COLO829 (cell line): ENCODE data around the gene FGF11.

Source experiments
- DNase-seq: peaks from one replicate; pipeline ENCODE4 v3.0.0; 2012; ENCODE audit warnings: low spot score

The FGF11 gene

GRCh38 chr17:7439462-7440112 is at the start of gene FGF11:
Gene FGF11 (plus strand): TSS chr17:7439512. CDS start chr17:7439621, 109 bp downstream.
- no peak for DNase-seq

- DNase-seq, result no peak
Measured at GRCh38 chr17:7389924-7390910, 49.1 kb upstream of the FGF11 start.

- DNase-seq, result no peak
Measured at GRCh38 chr17:7391307-7391706, 48.0 kb upstream of the FGF11 start.

GRCh38 chr17:7392696-7393612 is 46.4 kb upstream of the FGF11 start:
- DNase-seq, result no peak

- DNase-seq, result no peak
Measured at GRCh38 chr17:7393613-7394451, 45.5 kb upstream of the FGF11 start.

GRCh38 chr17:7394452-7395191 is 44.7 kb upstream of the FGF11 start, which contains the start of gene PLSCR3:
Gene PLSCR3 (minus strand): TSS chr17:7394525. CDS start chr17:7394110, 415 bp downstream.
- peak; percentile 79 for DNase-seq

- DNase-seq, result no peak
Measured at GRCh38 chr17:7396147-7396546, 43.2 kb upstream of the FGF11 start.

- DNase-seq, result no peak
Measured at GRCh38 chr17:7398612-7399011, 40.7 kb upstream of the FGF11 start.

GRCh38 chr17:7403043-7403726 is 36.1 kb upstream of the FGF11 start:
- no peak for DNase-seq

- no peak for DNase-seq
Measured at GRCh38 chr17:7403727-7403976, 35.7 kb upstream of the FGF11 start.

- peak; percentile 96 for DNase-seq
Measured at GRCh38 chr17:7403977-7404736, 35.2 kb upstream of the FGF11 start, which contains the start of gene TMEM256. Gene TMEM256 (minus strand): TSS chr17:7404097. CDS start chr17:7404084, 13 bp downstream.

- DNase-seq, result no peak
Measured at GRCh38 chr17:7404737-7405349, 34.5 kb upstream of the FGF11 start.

GRCh38 chr17:7405350-7406234 is 33.7 kb upstream of the FGF11 start:
- DNase-seq, result no peak

GRCh38 chr17:7406235-7406825 is 33.0 kb upstream of the FGF11 start:
- DNase-seq, result no peak

- DNase-seq, result no peak
Measured at GRCh38 chr17:7407082-7407481, 32.2 kb upstream of the FGF11 start.

GRCh38 chr17:7407485-7408251 is 31.6 kb upstream of the FGF11 start, which contains the start of gene NLGN2:
Gene NLGN2 (plus strand): TSS chr17:7407845. CDS start chr17:7408256, 411 bp downstream.
- no peak for DNase-seq
